ENCODE data around the gene KIAA1958.
"Not testable (repeated sequence)": the region's sequence is repeated elsewhere in the genome, so short reads cannot be mapped to it uniquely, and the experiment has no call there.

The KIAA1958 gene

DNA sequence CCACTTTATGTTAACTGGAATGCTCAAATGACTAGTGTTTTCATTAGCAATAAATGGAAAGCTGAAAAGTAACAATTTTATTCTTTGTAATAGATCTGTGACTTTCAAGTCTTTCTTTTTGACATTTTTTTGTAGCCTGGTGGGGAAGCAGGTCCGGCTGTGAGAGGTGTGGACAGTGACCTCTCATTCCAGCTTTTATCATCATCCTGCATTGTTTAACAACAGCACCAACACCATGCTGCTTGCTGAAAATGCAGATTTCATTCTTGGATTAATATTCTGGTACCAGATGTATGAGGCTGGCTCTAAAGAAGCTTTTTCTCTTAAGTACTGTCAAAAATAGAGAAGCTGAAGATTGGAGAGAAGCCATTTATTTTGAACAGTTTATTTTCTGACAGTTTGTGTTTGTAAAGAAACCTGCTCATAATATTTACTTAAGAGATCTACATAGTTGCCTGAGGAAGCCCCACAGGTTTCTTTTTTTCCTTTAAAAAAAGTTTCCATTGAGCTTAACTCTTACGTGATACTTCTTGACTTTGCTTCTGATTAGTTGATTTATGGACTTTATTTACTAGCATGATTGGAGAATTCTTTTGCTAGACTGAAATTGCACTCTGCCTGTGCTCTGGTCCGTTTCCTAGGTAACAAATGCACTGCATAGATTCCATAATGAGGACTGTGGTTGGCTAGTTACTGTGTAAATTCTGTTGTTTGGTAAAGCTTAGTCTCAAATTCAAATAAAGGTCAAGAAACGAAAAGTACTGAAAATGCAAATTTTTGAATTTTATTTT is 3.4 kb downstream of the KIAA1958 start:
- DNase-seq = peak in 1 of 56 donors; percentile 3

GRCh38 chr9:112493393-112494137 is 6.9 kb downstream of the KIAA1958 start:
- DNase-seq = no peak

DNA sequence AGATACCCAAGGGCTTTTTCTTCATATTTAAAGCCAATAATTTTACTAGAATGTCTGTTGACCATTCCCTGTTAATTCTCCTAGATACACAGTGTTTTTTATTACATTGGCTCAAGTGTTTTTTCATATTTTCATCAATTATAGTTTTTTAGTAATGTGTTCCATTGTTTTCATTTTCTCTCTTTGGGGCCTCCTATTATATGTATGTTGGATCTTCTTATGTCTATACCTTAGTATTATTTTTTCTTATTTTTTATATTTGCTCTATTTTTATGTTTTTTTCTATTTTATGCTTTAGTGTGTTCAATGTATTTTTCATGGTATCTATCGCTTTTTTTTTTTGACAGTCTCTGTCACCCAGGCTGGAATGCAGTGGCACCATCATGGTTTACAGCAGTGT is 7.5 kb downstream of the KIAA1958 start:
- DNase-seq = no peak

DNA sequence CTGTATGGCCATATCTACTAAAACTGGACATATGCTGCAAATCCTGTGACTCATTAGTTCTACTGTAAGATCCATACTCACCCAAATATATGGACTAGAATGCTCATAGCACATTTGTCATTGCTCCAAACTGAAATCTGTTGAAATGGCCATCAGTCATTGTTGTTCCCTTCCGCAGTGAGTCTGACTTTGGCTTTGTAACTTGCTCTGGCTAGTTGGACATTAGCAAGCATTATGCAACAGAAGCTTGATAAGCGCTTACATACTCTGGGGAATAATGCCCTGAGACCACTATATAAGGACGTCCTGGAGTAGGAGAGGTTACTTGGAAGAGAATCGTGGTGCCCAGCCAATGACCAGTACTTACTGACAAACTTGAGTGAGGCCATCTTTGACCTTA is 9.0 kb downstream of the KIAA1958 start:
- no peak for DNase-seq

- no peak for DNase-seq
These were observed 9.6 kb downstream of the KIAA1958 start for GRCh38 chr9:112496074-112496722.

GRCh38 chr9:112500842-112501241 is 14.2 kb downstream of the KIAA1958 start:
- no peak for DNase-seq

- DNase-seq = peak in 5 of 56 donors; percentile 1 to 28 (median 6)
These were observed 14.7 kb downstream of the KIAA1958 start for GRCh38 chr9:112501287-112501686.

- no peak for DNase-seq
These were observed 15.7 kb downstream of the KIAA1958 start for GRCh38 chr9:112502175-112502946.

DNA sequence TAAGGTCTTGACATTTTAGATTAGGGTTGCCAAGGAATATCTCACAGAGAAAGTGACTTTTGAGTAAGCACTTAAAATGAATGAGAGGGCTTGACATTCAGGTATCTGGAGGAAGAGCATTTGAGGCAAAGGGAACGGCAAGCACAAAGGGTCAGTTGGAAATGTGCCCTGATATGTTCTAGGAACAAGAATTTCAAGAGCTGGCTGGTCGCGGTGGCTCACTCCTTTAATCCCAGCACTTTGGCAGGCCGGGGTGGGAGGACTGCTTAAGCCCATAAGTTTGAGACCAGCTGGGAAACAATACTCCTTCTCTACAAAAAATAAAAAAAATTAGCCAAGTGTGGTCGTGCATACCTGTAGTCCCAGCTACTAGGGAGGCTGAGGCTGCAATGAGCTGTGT is 16.5 kb downstream of the KIAA1958 start:
- DNase-seq = peak in 4 of 56 donors; percentile 3 to 12 (median 6)

DNA sequence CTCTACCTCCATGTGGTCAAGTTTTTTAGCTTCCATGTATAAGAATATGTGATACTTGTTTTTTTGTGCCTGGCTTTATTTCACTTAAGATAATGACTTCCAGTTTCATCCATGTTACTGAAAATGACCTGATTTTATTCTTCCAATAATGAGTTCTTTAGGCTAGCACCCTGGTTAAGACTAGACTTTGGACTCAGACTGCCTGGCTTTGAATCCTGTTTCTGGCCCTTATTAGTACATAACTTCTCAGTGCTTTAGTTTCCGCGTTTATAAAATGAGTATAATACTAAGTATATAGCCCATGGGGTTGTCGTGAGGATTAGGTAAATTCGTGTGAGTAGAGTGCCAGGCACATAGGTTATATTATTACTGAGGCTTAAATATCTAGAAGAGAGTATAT is 18.5 kb downstream of the KIAA1958 start:
- no peak for DNase-seq

- no peak for DNase-seq
These were observed 19.0 kb downstream of the KIAA1958 start for GRCh38 chr9:112505607-112506006.

- no peak for DNase-seq
These were observed 19.9 kb downstream of the KIAA1958 start for GRCh38 chr9:112506571-112506970.

DNA sequence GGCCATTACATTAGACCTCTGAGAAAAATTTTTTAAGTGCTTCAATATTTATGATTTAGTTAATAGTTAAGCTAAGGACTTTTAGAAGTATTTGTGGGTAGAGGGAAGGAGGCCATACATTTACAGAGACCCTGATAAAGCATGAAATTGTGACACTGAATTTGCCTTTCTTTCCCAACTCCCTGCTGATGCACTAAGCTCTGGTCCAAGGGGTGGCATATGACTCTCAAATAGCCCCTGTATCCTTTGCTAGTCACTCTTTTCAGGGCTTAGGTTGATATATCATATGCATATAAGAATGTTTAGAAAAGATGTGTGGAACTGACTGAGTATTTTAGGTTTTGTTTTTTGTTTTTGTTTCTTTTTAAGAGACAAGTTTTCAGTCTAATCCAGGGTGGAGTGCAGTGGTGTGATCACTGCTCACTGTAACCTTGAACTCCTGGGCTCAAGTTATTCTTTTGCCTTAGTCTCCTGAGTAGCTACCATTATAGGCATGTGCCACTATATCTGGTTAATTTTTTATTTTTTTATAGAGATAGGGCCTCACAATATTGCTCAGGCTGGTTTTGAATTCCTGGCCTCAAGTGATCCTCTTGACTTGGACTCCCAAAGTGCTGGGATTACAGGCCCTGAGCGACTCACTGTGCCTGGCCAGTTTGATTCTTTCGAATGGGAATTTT is 20.5 kb downstream of the KIAA1958 start:
- DNase-seq = no peak

DNA sequence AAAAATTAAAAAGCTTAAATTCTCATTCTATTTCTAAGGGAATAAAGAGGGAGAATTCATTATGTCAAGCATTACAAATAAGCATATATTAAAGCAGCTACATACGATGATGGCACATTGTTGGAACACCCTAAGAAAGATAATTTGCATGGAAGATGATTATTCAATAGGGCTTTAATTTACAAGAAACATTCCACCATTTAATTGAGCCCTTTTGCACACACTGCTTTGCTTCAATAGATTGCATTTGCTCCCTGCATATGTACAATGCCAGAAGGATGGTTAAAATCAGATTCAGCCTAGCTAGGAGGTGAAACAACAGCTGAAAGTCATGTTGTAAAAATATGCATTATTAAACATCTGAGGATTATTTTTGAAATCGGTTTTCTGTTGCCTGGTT is 21.8 kb downstream of the KIAA1958 start:
- DNase-seq = no peak

- not testable (repeated sequence) for DNase-seq
These were observed 25.8 kb downstream of the KIAA1958 start for GRCh38 chr9:112512377-112512776.

DNA sequence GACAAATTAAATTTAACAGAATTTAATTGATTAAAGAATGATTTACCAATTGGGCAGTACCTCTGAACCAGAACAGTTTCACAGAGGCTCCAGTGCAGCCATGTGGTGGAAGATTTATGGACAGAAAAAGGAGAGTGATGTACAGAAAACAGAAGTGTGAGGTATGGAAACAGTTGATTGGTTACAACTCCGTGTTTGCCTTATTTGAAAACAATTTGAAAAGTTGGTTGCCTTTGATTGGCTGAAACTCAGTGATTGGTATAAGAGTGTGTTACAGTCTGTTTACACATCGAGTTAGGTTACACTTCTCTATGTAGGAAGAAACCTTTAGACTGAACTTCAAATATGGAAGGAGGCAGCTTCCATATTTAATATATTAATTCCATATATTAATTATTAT is 30.1 kb downstream of the KIAA1958 start:
- DNase-seq = no peak

GRCh38 chr9:112520069-112520468 is 33.4 kb downstream of the KIAA1958 start:
- DNase-seq = no peak

DNA sequence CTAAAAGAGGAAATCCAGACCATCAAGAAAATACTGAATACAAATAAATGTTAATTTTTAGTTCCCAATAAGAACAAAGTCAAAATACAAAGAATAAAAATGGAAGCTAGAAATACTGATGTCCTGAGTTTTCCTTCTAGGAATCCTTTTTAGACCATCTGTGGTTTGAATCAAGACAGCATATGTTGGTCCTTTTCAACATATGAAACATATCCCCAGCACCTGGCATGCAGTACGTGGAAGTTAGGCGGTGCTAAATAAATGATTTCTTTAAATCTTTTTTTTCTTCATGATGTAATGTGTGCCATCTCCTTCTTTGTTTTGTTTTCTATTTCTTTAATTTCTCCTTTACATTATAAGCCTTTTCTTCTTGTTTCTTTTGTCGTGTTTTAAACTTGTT is 34.0 kb downstream of the KIAA1958 start:
- no peak for DNase-seq

- no peak for DNase-seq
These were observed 40.3 kb downstream of the KIAA1958 start for GRCh38 chr9:112526973-112527372.

DNA sequence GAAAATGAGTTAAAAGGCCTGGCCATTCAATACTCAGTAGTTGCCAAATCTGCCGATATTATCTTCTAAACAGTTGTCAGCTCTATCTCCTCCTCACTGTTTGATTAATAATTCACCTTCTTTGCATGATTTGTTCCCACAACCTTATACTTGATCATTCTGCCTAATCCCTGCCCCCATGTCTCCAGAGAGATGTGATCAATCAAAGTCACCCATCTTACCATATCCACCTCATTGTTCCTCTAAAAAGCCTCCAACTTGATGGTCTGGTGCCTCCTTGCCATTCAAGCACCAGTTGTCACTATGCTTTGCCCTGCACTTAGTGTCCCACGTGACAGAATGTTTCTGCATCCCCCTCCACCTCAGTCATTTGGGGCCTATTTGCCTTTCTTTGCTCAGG is 41.3 kb downstream of the KIAA1958 start:
- no peak for DNase-seq

GRCh38 chr9:112529316-112529715 is 42.7 kb downstream of the KIAA1958 start:
- no peak for DNase-seq

Data from nucleus accumbens (tissue), 56 donors.